GM21529 (cell line): ENCODE data around the gene C22orf39.
"Not testable (repeated sequence)": the region's sequence is repeated elsewhere in the genome, so short reads cannot be mapped to it uniquely, and the experiment has no call there.

ENCODE experiments used
- ATAC-seq: cut with Tn5 transposase; IDR thresholded peaks from one replicate; pipeline ENCODE4 v1.9.1; 2021; ENCODE audit not compliant: unreplicated experiment

C22orf39 gene

DNA sequence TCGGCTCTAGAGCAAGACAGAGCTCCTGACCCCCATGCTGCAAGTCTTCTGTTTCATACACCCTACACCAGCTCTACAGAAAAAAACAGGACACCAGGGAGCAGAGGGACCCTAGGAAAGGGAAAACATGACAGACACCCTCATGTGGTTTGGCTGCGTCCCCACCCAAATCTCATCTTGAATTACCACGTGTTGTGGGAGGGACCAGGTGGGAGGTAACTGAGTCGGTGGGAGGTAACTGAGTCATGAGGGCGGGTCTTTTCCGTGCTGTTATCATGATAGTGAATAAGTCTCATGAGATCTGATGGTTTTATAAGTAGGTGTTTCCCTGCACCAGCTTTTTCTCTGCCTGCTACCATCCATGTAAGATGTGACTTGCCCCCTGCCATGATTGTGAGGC, 6.6 kb upstream of the C22orf39 start:
- no peak for ATAC-seq

DNA sequence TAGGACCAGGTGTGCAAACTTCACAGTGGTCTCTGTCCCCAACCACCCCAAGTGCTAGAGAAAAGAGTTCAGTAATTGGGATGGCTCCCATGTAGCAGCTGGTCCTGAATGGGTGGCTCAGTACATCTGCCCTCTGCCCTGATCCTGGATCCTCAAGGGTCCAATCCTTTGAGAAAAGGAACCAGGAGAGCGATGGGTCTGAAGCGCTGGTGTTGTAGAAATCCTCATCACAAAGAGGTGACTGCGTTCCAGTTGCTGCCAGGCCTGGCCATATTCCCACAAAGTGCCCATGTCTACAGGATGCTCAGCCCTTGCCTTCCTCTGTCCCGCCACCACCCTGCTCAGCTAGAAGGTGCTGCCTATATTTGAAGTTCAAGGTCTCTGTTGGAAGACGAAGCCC, 6.2 kb upstream of the C22orf39 start:
- no peak for ATAC-seq

DNA sequence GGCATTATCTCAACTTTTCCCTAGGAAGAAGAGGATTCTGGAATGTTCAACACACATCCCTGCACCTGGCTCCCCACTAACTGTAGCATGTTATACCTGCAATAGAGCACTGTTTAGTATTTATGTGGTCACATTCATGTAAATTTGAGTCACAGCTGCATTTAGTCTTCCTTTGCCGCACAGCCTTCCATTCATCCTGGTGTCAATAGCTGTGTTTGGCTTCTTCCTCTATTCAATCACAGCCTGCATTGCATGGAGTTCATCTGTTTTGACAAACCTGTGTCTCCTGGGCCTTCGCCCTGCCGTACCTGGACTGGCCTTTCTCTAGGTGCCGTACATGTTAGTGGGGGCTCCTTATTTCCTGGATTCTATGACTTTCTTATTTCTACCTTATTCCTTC, 4.1 kb upstream of the C22orf39 start:
- ATAC-seq, result no peak

DNA sequence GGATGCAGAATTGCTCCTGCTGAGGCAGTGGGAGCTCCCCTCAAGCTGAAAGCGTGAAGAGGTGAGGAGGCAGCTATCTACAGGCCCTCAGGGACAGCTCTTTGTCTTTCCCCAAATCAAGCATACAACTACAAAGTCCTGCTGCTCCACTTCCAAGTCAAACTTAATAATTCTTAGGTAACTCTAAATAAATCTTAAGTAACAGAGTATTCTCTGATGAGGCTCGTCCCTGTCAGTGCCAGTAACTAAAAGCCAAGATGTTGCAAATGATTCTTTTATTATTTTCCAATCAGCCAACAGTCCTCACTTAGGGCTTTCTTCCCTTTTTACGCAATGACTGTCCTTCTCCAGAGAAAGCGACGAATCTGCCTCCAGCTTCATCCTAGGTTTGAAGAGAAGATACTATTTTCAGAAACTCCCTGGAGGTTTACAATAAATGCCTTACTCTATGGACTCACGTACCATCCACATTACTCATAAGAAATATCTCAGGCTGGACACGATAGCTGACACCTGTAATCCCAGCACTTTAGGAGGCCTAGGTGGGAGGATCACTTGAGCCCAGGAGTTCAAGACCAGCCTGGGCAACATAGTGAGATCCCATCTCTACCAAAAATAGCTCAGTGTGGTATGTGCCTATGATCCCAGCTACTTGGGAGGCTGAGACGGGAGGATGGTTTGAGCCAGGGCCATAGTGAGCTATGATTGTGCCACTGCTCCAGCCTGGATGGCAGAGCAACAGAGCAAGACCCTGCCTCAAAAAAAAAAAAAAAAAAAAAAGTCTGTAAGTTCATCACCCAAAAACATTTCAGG, 3.1 kb upstream of the C22orf39 start:
- no peak for ATAC-seq

DNA sequence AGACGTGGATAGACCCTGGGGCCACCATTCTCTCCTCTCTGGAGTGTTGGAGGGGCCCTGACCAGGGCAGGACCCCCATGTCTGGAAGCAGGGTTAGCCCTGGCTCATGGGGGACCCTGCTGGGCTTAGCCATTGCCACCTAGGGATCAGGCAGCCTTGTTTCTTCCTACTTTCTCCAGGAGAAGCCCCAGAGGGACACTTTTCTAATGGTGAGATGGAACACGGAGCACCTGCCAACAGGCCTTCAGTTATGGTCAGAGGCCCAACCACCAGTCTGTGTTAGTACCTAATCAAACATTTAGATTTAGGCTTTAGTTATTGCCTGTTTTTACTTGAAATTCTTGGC, 1.9 kb upstream of the C22orf39 start:
- no peak for ATAC-seq

DNA sequence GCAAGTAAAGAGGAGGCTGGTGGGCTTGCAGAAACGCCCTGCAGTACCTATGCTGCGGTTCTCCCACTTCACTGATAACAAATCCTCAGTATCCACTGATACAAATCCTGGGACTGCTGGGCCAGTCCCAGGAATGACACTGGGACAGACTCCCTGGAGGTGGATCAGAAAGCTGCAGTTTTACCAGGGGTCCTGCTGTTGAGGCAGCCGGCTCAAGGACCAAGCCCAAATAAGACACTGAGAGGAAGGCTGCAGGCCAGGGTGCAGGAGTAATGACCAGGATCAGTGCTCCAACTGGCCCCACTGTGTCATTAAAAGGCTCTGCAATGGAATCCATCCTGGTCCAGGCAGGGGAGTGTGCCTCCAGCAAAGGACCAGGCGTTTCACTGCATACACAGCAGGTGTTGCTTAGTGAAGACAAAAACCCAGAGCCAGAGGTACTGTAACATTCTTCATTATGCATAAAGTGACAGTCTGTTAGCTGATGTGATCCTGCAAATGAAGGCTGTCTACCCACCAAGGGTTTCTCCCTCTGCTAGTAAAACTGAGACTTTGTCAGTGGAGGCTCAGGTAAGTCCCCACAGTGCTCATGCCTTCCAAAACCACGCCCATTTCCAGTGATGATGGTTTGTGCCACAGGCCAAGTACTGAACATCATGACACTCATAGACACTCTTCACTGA, 1.4 kb upstream of the C22orf39 start:
- ATAC-seq, result no peak

DNA sequence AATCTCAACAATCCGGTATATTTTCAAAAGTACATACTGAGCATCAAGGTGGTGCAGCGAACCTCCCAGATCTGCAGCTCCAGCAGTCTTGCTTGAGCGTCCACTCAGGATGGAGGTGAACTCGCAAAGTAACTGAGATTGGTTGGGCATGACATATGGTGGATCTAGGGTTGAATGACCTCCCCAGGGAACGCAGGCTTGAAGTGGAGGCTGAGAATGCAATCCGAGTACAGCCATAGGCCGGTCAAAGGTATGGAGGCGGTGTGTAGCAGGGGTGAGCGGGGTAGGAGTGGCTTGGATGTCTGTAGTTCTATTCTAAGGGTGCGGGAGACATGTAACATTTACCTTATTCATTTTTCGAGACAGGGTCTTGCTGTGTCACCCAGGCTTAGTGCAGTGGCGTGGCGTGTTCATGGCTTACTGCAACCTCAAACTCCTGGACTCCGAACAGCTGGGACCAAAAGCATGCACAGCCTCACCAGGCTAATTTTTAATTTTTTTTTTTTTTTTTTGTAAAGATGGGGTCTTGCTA, 631 bp upstream of the C22orf39 start:
- peak; percentile 37 for ATAC-seq

DNA sequence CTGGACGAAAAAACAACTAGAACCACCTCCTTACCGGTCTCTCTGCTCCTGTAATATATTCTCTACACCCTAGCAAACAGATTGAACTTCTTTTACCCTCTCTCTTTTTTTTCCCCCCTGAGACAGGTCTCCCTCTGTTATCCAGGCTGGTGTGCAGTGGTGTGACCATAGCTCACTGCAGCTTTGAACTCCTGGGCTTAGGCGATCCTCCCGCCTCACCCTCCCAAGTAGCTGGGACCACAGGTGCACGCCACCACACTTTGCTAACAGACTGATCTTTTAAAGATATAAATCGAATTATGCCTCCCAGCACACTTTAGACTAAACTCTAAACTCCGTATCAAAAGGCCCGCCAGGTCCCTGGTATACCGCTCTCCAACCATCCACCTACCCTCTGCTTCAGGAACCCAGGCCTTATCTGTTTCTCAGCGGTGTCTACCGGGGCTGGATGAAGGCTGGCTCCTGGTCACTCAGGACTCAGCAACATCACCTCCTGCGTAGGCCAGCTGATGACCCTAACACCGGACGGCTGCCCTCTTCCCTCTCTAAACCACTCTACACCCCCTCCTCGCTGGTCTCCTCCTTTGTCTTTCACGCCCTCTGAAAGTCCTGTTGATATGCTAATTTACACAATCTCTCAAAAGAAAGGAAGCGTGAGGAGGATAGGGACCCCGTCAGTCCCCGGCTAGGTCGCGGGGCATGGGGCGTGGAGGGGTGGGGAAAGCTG, 745 bp downstream of the C22orf39 start:
- ATAC-seq, result no peak

DNA sequence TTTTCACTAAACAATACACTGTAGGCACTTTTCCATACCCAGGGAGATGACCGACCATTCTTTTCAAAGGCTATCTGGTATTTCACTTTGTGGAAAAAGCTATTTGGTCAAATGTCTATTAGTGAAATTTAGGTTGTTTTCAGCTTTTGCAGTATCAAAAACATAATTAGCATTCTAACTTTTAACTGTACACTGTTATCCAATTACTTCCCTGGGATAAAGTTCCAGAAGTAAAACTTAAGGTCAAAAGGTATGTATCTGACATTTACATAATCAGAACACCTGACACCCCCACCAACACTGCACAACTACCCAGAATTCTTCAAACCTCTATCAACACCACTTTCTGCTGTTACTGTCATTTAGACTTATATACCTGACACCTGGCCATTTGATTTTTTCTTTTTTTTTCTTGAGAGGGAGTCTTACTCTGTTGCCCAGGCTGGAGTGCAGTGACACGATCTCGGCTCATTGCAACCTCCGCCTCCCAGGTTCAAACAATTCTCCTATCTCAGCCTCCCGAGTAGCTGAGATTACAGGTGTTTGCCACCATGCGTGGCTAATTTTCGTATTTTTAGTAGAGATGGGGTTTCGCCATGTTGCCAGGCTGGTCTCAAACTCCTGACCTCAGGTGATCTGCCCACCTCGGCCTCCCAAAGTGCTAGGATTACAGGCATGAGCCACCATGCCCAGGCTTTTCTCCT, 2.1 kb downstream of the C22orf39 start:
- not testable (repeated sequence) for ATAC-seq

DNA sequence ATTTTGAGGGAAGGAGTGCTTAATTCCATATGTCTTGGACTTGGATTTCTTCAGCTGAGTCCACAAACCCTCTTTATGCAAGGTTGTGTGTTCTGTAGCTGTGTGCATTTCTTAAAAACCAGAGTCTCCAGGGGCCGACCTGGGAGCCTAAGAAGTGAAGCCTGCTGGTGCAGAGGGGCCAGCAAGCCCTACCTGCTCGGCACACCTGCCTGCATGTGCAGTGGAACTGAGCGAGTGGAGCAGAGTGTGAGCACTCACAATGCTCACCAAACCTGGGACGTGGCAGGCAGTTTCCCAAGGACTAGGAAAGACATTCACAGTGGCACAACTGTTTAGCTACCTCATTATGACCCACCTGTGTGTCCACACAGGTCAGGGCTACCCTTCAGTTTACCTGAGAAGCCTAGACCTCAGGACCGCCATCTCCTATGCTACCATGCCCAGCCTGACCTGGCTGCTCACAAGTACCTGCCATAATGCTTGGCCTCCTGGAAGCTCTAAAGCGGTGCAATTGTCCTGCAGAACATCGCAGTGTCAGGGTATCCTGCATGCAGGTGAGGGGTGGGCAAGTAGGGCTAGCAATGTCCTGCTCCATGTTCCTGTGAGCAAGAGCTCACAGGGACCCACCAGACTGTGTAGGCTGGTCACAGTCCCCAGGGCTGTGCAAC, 3.8 kb downstream of the C22orf39 start:
- no peak for ATAC-seq

DNA sequence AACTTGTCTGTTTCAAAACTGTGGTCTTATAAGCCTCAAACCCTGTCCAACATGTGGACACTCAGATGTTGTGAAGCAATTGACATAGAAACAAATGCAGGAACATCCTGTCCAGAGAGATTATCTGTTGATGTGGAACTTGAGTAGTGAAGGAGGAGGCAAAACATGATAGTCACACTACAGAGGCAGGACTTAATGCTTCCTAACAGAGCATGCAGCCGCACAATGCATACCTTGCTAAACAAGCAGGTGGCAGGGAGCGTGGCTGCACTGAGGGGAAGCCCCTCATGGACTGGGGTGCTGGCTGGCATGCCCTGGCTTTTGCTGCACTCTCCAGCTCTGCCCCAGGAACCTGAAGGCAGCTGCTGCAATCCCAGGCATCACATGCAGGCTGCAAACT, 5.3 kb downstream of the C22orf39 start:
- ATAC-seq, result no peak

DNA sequence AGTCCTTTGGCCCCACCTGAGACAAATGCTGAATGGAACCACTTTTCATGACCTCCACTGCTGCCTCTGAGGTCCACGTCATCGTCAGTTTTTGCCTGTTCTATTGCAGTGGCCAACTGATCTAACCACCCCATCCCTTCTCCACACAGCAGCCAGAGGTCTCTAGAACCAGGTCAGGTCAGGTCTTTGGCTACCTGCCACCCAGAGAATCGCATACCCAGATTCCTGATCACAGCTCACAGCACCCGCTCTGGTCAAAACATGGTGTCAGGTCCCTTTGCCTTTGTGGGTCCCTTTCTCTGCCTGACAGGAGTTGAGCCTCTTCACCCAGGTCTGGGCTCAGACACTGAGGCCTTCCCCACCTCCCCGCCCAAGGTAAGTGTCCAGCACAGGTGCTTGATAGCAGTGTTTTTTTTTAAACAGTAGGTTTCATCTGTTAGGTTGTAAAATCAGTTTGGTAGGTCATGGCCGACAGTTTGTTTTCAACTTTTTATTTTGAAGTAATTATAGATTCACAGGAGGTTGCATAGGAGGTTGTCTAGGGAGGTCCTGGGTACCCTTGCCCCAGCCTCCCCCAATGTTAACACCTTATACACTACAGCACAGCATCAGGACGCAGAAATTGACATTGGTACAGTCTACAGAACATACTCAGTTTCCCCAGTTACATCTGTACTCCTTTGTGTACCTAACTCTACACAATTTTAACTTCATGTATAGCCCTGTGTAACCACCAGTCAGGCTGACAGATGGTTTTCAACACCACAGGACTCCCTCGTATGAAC, 6.9 kb downstream of the C22orf39 start:
- ATAC-seq, result no peak

DNA sequence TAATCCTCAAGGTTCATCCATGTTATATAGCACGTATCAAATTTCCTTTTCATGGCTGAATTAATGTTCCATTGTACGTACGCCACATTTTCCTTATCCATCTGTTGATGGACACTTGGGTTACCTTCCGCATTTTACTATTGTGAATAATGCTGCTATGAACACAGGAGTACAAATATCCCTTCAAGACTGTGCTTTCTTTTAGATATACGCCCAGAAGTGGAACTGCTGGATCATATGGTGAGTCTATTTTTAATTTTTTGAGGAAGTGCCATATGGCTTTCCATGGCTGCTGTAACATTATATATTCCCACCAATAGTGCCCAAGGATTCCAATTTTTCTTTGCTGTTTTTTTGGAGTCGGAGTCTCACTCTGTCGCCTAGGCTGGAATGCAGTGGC, 9.2 kb downstream of the C22orf39 start:
- ATAC-seq, result no peak

DNA sequence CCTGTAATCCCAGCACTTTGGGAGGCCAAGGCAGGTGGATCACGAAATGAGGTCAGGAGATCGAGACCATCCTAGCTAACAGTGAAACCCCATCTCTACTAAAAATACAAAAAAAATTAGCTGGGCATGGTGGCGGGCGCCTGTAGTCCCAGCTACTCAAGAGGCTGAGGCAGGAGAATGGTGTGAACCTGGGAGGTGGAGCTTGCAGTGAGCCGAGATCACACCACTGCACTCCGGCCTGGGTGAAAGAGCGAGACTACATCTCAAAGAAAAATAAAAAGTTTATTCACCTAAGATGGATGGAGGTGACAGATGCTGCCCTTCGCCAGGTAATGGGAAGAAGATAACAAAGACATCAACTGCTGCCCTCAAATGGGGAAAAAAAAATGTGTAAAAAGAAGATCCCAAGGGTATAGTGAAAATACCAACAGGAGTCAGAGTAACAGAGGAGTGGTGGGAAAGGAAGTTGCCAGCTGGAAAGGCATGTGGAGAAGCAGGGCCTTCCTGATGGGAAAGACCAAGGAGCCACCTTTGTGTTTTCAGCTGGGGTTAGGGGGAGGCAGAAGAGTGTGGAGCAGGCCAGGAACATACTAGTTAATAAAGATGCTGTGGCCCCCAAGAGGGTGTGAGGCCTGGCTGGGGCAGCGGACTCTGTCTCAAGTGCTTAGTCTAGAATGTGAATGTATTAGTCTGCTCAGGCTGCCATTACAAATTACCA, 10.9 kb downstream of the C22orf39 start:
- ATAC-seq, result not testable (repeated sequence)

DNA sequence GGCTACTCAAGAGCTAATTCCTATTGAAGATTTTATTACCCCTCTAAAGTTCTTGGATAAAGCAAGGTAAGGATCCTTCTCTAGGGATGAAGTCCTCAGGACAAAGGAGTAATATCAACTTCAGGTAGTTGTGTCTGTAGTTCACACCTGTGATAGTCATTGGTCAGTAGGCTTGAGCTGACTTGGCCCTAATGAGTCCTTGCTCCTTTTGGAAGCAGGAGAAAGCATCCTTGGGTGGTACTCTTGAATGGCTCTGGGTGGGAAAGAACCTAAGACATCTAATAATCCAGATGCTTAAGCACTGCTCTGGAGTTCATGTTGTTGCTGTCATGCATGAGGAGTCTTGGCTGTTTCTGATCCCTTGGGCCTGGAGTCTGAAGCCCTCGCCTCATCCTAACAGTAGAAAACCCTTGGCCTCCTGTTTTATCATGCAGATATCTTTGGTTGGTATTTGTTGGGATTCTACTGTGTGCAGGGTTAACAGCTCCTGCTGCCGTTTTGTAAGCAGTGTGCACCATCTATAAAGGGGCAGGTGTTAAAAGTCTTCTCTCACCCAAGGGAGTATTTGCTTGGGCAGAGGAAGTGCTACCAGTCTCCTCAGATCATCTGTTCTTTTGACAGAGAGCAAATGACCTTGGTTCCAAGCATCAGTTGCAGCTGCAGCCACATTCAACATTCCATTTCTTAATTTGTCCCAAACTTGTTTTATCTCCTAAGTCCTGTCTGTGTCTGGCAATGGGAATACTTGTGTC, 12.5 kb downstream of the C22orf39 start:
- no peak for ATAC-seq

DNA sequence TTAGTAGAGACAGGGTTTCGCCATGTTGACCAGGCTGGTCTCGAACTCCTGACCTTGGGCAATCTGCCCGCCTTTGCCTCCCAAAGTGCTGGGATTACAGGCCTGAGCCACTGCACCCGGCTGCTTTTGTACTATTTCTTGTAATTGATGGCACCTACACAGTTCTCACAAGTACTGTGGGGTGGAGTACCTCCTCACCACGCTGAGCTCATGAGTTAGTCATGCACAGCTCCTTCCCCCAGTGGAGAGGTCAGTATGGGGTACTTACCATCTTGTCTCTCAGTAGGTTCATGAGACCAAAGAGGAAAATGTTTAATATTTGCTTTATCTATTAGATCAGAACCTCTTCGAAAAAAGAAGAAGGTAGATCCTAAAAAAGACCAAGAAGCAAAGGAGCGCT, 13.1 kb downstream of the C22orf39 start:
- ATAC-seq, result no peak

DNA sequence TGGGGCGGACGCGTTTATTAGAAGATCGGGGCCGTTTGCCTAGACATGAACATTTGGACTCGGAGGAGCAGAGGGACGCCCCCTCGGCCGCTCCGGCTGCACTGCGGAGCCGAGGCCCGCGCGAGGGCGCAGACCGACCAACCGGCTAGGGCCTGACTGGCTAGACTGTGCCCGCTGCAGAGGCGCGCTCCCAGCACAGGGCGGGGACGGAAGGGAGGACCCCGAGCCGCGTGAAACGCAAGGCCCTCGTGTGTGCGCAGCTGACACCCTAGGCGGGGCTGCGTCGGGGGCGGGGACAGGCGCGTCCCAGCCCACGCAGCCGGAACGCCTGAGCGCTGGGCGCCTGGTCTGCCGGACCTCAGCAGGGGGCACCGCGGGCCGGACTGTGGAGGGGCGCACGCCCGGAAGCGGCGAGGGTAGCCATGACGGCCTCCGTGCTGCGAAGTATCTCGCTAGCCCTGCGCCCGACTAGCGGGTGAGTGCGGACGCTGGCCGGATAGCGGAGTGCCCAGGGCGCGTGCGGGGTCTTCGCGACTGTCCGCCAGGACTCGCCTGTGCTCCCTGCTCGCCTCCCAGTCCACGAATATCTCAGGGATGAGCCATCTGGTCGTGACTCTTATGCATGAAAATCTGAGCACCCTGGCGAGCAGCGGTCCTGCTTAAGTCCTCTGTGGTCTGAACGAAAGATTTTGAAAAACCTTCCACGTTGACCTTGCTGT, 15.2 kb downstream of the C22orf39 start, which contains the start of gene MRPL40:
Gene MRPL40 (plus strand): TSS at position 413 of the 719 bp plus-strand sequence. CDS start 10 bp downstream, at position 423.
- ATAC-seq, result peak; percentile 78
